H9 (cell line): ENCODE measurements around the gene CCDC157. TPM values are rescaled to one million over a fixed set of nuclear protein-coding genes. Genes with fewer than 3 reads are reported as not detected.

ENCODE experiments used
- DNase-seq: peaks from one replicate; pipeline ENCODE4 v3.0.0-alpha.2; 2017
- H2AFZ ChIP-seq: one replicate; pipeline ENCODE4 v1.6.1; 2013; ENCODE audit warnings: mild to moderate bottlenecking, low read length, control low read depth, moderate library complexity
- H2AK5ac ChIP-seq: 2 replicates; pipeline ENCODE4 v1.6.1; 2013; ENCODE audit warnings: low read length, control low read depth, mixed read lengths; ENCODE audit not compliant: insufficient read length
- H2BK120ac ChIP-seq: one replicate; pipeline ENCODE4 v1.6.1; 2013; ENCODE audit warnings: low read depth, mild to moderate bottlenecking, low read length, control low read depth, inconsistent platforms; ENCODE audit not compliant: poor library complexity, severe bottlenecking
- H2BK12ac ChIP-seq: 2 replicates; pipeline ENCODE4 v1.6.1; 2013; ENCODE audit warnings: low read length, control low read depth, mixed read lengths, low read depth; ENCODE audit not compliant: insufficient read length
- H2BK15ac ChIP-seq: 2 replicates; pipeline ENCODE4 v1.6.1; 2013; ENCODE audit warnings: low read depth, low read length, control low read depth
- H2BK20ac ChIP-seq: one replicate; pipeline ENCODE4 v1.6.1; 2013; ENCODE audit warnings: low read depth, mild to moderate bottlenecking, low read length, control low read depth, inconsistent platforms; ENCODE audit not compliant: poor library complexity, severe bottlenecking
- H2BK5ac ChIP-seq: 2 replicates; pipeline ENCODE4 v1.6.1; 2013; ENCODE audit warnings: low read length, control low read depth, mixed read lengths; ENCODE audit not compliant: insufficient read length
- H3K14ac ChIP-seq: 2 replicates; pipeline ENCODE4 v1.6.1; 2013; ENCODE audit warnings: low read length, control low read depth; ENCODE audit not compliant: insufficient read depth
- H3K18ac ChIP-seq: 2 replicates; pipeline ENCODE4 v1.6.1; 2013; ENCODE audit warnings: low read depth, mild to moderate bottlenecking, mixed read lengths, low read length, control low read depth; ENCODE audit not compliant: insufficient read length
- H3K23ac ChIP-seq: 2 replicates; pipeline ENCODE4 v1.6.1; 2013; ENCODE audit warnings: low read length, control low read depth, mixed read lengths, low read depth; ENCODE audit not compliant: insufficient read length
- H3K23me2 ChIP-seq: 2 replicates; pipeline ENCODE4 v1.6.1; 2013; ENCODE audit warnings: low read depth, mild to moderate bottlenecking, mixed read lengths, low read length, control low read depth; ENCODE audit not compliant: insufficient read length, poor library complexity, severe bottlenecking
- H3K27ac ChIP-seq: 2 replicates; pipeline ENCODE4 v1.5.1; 2013; ENCODE audit warnings: low read length, control low read depth, mixed read lengths, low read depth; ENCODE audit not compliant: insufficient read length
- H3K27me3 ChIP-seq: 2 replicates; pipeline ENCODE4 v1.6.1; 2013; ENCODE audit warnings: low read length, control low read depth, inconsistent platforms; ENCODE audit not compliant: insufficient read depth
- H3K4ac ChIP-seq: 2 replicates; pipeline ENCODE4 v1.6.1; 2013; ENCODE audit warnings: low read depth, mild to moderate bottlenecking, control low read depth, inconsistent platforms, low read length, moderate library complexity
- H3K4me1 ChIP-seq: 2 replicates; pipeline ENCODE4 v1.6.1; 2013; ENCODE audit warnings: low read length, control low read depth, inconsistent platforms; ENCODE audit not compliant: insufficient read depth
- H3K4me2 ChIP-seq: 2 replicates; pipeline ENCODE4 v1.6.1; 2013; ENCODE audit warnings: low read length, control low read depth, mixed read lengths; ENCODE audit not compliant: insufficient read length, insufficient read depth
- H3K56ac ChIP-seq: 2 replicates; pipeline ENCODE4 v1.6.1; 2013; ENCODE audit warnings: low read depth, mild to moderate bottlenecking, mixed read lengths, low read length, control low read depth; ENCODE audit not compliant: insufficient read length
- H3K79me1 ChIP-seq: 2 replicates; pipeline ENCODE4 v1.6.1; 2013; ENCODE audit warnings: low read depth, mild to moderate bottlenecking, moderate library complexity, low read length, control low read depth, inconsistent platforms; ENCODE audit not compliant: insufficient read depth, poor library complexity, severe bottlenecking
- H3K79me2 ChIP-seq: 2 replicates; pipeline ENCODE4 v1.6.1; 2013; ENCODE audit warnings: low read length, control low read depth, inconsistent platforms; ENCODE audit not compliant: insufficient read depth
- H3K9ac ChIP-seq: 2 replicates; pipeline ENCODE4 v1.6.1; 2013; ENCODE audit warnings: low read length, control low read depth, mixed read lengths; ENCODE audit not compliant: insufficient read length; ENCODE audit errors: extremely low read depth
- H3K9me3 ChIP-seq: one replicate; pipeline ENCODE4 v1.6.1; 2013; ENCODE audit warnings: low read depth, low read length, inconsistent platforms; ENCODE audit not compliant: control insufficient read depth
- H3T11ph ChIP-seq: one replicate; pipeline ENCODE4 v1.6.1; 2013; ENCODE audit warnings: mild to moderate bottlenecking, low read length, control low read depth, inconsistent platforms
- H4K20me1 ChIP-seq: one replicate; pipeline ENCODE4 v1.6.1; 2013; ENCODE audit not compliant: control insufficient read depth, insufficient read length, insufficient read depth
- H4K5ac ChIP-seq: 2 replicates; pipeline ENCODE4 v1.6.1; 2013; ENCODE audit warnings: low read depth, mild to moderate bottlenecking, mixed read lengths, low read length, control low read depth; ENCODE audit not compliant: insufficient read length
- H4K8ac ChIP-seq: replicated peaks from 2 replicates; pipeline ENCODE4 v1.6.1; 2013; ENCODE audit warnings: low read length, control low read depth, mixed read lengths, low read depth; ENCODE audit not compliant: insufficient read length
- H4K91ac ChIP-seq: 2 replicates; pipeline ENCODE4 v1.6.1; 2013; ENCODE audit warnings: low read depth, mild to moderate bottlenecking, moderate library complexity, mixed read lengths, low read length, control low read depth; ENCODE audit not compliant: insufficient read length
- H3K27ac Mint-ChIP-seq, 3 experiments: 2 replicates in 2 of 3; 3 replicates in 1 of 3; pipeline ENCODE4 v1.8.0; 2020 to 2021; ENCODE audit warnings: mixed read lengths in 3 of 3, mild to moderate bottlenecking in 1 of 3, moderate library complexity in 1 of 3
- H3K27me3 Mint-ChIP-seq: 2 replicates; pipeline ENCODE4 v1.8.0; 2021; ENCODE audit warnings: low read depth, mild to moderate bottlenecking, moderate library complexity, mixed read lengths
- H3K36me3 Mint-ChIP-seq, 3 experiments: 2 replicates in 2 of 3; 3 replicates in 1 of 3; pipeline ENCODE4 v1.8.0; 2020 to 2021; ENCODE audit warnings: low read depth in 3 of 3, mixed read lengths in 3 of 3; ENCODE audit not compliant: insufficient read depth in 1 of 3
- H3K4me1 Mint-ChIP-seq, 2 experiments: 2 replicates each; pipeline ENCODE4 v1.8.0; 2020; ENCODE audit warnings: mixed read lengths in 2 of 2
- H3K4me3 Mint-ChIP-seq, 2 experiments: 2 replicates in 1 of 2; 3 replicates in 1 of 2; pipeline ENCODE4 v1.8.0; 2020 to 2021; ENCODE audit warnings: mild to moderate bottlenecking in 2 of 2, mixed read lengths in 2 of 2, moderate library complexity in 1 of 2
- H3K9me3 Mint-ChIP-seq, 2 experiments: 2 replicates in 1 of 2; 3 replicates in 1 of 2; pipeline ENCODE4 v1.8.0; 2020; ENCODE audit warnings: mild to moderate bottlenecking in 2 of 2, mixed read lengths in 2 of 2, moderate library complexity in 1 of 2
- WGBS: extraction: QIAGEN DNeasy Blood & Tissue Kit; methylation state at CpG from one replicate; pipeline ENCODE4 v1.1.7; 2013; ENCODE audit warnings: missing lambda C conversion rate, low lambda C conversion rate, mixed read lengths; ENCODE audit not compliant: insufficient read length; ENCODE audit errors: extremely low coverage; 5-methylcytosine and 5-hydroxymethylcytosine counted together
- total RNA-seq: library from RNA; stranded (reverse); gene quantifications from 2 replicates; pipeline ENCODE4 v1.2.1, GENCODE V29; 2021
- TF ChIP-seq, protein P1 (sequence below): fragments of 200-600 bp; sonication (generic); conservative IDR thresholded peaks from 3 replicates; pipeline ENCODE4 v1.8.0; 2021; ENCODE audit warnings: antibody characterized with exemption, mild to moderate bottlenecking

CCDC157 gene
- total RNA-seq, 1 experiment from 2014 or later = 4.3 TPM

- no peak overlapping the region for H2BK120ac ChIP-seq
- no peak overlapping the region for H3K23ac ChIP-seq
- no peak overlapping the region for H3K27ac ChIP-seq
- Mint-ChIP-seq H3K4me1 (peaks cover 4 to 8% of the 10 kb centered on the region in 2 experiments), H3K9me3 (no peaks in the 10 kb centered on the region), H3K36me3 (no peaks in the 10 kb centered on the region), H3K4me3 (no peak overlapping the region), H3K27me3 (no peaks in the 10 kb centered on the region), H3K27ac (no peak overlapping the region)
- H3K9me3 ChIP-seq = no peaks in the 10 kb centered on the region
- no peak overlapping the region for H3K9ac ChIP-seq
- H2AK5ac ChIP-seq = no peak overlapping the region
- H3K4me2 ChIP-seq = no peak overlapping the region
- no peak overlapping the region for H2AFZ ChIP-seq
- H3K79me2 ChIP-seq = no peaks in the 10 kb centered on the region
- H3K4ac ChIP-seq = no peak overlapping the region
- WGBS = no CpG with 5 or more reads among the region's 3 CpGs
- H3K4me1 ChIP-seq = no peaks in the 10 kb centered on the region
- H3K18ac ChIP-seq = no peak overlapping the region
- H3K27me3 ChIP-seq = no peaks in the 10 kb centered on the region
- no peak for DNase-seq
- H4K20me1 ChIP-seq = no peaks in the 10 kb centered on the region
- no peak overlapping the region for H4K8ac ChIP-seq
- H3K14ac ChIP-seq = no peak overlapping the region; the same call in 1 of the 2 replicates
- H2BK5ac ChIP-seq = no peak overlapping the region
- no peak overlapping the region for H3T11ph ChIP-seq
- no peaks in the 10 kb centered on the region for H3K79me1 ChIP-seq
- H3K23me2 ChIP-seq = peaks cover 3% of the 10 kb centered on the region
- H2BK20ac ChIP-seq = no peak overlapping the region
- no peak overlapping the region for H4K5ac ChIP-seq
- no peak overlapping the region for H4K91ac ChIP-seq
- H2BK12ac ChIP-seq = no peak overlapping the region
- no peak overlapping the region for H2BK15ac ChIP-seq
- TF ChIP-seq, protein P1, sequence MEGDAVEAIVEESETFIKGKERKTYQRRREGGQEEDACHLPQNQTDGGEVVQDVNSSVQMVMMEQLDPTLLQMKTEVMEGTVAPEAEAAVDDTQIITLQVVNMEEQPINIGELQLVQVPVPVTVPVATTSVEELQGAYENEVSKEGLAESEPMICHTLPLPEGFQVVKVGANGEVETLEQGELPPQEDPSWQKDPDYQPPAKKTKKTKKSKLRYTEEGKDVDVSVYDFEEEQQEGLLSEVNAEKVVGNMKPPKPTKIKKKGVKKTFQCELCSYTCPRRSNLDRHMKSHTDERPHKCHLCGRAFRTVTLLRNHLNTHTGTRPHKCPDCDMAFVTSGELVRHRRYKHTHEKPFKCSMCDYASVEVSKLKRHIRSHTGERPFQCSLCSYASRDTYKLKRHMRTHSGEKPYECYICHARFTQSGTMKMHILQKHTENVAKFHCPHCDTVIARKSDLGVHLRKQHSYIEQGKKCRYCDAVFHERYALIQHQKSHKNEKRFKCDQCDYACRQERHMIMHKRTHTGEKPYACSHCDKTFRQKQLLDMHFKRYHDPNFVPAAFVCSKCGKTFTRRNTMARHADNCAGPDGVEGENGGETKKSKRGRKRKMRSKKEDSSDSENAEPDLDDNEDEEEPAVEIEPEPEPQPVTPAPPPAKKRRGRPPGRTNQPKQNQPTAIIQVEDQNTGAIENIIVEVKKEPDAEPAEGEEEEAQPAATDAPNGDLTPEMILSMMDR = no peak
- no peak overlapping the region for H3K56ac ChIP-seq
Observed at GRCh38 chr22:30320021-30320556, 36.7 kb upstream of the CCDC157 start.
